Measurements from ENCODE around the gene ANKRD10.

The ANKRD10 gene

DNA sequence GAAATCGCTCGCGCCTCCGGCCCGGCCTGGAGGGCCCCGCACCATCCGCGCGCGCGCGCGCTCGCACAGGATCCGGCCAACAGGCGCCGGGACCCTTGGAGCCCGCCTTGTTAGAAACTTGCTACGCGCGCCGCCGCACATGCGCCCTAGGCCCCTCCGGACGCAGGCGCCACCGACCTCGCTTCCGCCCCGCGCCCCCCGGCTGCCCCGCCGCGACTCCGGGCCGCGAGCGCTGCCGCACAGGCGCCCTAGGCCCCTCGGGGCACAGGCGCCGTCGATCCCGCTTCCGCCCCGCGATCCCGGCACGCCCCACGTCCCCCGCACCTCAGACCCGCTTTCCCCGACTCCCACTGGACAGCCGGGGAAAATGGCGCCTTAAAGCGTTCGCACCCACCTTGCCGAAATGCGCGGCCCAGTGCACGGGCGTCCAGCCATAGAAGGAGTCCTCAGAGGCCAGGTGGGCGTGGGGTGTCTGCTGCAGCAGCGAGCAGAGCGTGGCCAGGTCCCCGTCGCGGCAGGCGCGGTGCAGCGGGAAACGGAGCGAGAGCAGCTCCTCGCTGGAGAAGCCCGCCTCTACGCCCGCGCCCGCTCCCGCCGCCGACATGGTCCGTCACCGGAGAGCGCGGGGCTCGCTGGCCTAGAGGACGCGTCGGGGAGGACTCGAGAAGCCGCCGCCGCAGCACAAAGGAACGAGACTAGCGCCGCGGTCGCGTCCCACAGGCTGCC is 375 bp downstream of the ANKRD10 start (continued):
- 0 out of 2 replicates have a peak, but pooled peaks have one; percentile 16 for TF ChIP-seq ZBTB7A (tag by site-specific recombination; IDR thresholded peaks at IDR 0.05; ENCODE audit: low read depth)
- TF ChIP-seq ZSCAN18 (tag by site-specific recombination; IDR thresholded peaks at IDR 0.05), result no peak
- no peak for TF ChIP-seq ZNF202 (tag by site-specific recombination; IDR thresholded peaks at IDR 0.05; ENCODE audit: borderline replicate concordance)
- TF ChIP-seq ZNF791 (tag by site-specific recombination; IDR thresholded peaks at IDR 0.05), result no peak
- TF ChIP-seq ZNF555 (tag by site-specific recombination; conservative IDR thresholded peaks at IDR 0.05), result no peak
- TF ChIP-seq ZNF350 (tag by site-specific recombination; IDR thresholded peaks at IDR 0.05), result no peak
- no peak for TF ChIP-seq ZNF423 (tag by site-specific recombination; IDR thresholded peaks at IDR 0.05)
- no peak for TF ChIP-seq YY2 (tag by site-specific recombination; IDR thresholded peaks at IDR 0.05)
- no peak for TF ChIP-seq GFI1B (tag by site-specific recombination; IDR thresholded peaks at IDR 0.05)
- TF ChIP-seq, protein P1, sequence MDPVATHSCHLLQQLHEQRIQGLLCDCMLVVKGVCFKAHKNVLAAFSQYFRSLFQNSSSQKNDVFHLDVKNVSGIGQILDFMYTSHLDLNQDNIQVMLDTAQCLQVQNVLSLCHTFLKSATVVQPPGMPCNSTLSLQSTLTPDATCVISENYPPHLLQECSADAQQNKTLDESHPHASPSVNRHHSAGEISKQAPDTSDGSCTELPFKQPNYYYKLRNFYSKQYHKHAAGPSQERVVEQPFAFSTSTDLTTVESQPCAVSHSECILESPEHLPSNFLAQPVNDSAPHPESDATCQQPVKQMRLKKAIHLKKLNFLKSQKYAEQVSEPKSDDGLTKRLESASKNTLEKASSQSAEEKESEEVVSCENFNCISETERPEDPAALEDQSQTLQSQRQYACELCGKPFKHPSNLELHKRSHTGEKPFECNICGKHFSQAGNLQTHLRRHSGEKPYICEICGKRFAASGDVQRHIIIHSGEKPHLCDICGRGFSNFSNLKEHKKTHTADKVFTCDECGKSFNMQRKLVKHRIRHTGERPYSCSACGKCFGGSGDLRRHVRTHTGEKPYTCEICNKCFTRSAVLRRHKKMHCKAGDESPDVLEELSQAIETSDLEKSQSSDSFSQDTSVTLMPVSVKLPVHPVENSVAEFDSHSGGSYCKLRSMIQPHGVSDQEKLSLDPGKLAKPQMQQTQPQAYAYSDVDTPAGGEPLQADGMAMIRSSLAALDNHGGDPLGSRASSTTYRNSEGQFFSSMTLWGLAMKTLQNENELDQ (tag by site-specific recombination; IDR thresholded peaks at IDR 0.05; ENCODE audit: low read depth), result no peak
- no peak for TF ChIP-seq ZNF155 (tag by site-specific recombination; IDR thresholded peaks at IDR 0.05)
- TF ChIP-seq ZNF274 (IDR thresholded peaks at IDR 0.05; ENCODE audit: low read length), result no peak
- no peak for TF ChIP-seq ZNF274 (tag by site-specific recombination; IDR thresholded peaks at IDR 0.05; ENCODE audit: borderline replicate concordance)
- TF ChIP-seq, protein P2, sequence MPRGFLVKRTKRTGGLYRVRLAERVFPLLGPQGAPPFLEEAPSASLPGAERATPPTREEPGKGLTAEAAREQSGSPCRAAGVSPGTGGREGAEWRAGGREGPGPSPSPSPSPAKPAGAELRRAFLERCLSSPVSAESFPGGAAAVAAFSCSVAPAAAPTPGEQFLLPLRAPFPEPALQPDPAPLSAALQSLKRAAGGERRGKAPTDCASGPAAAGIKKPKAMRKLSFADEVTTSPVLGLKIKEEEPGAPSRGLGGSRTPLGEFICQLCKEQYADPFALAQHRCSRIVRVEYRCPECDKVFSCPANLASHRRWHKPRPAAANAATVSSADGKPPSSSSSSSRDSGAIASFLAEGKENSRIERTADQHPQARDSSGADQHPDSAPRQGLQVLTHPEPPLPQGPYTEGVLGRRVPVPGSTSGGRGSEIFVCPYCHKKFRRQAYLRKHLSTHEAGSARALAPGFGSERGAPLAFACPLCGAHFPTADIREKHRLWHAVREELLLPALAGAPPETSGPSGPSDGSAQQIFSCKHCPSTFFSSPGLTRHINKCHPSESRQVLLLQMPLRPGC (tag by site-specific recombination; IDR thresholded peaks at IDR 0.05), result peak; percentile 41; the same call in 1 of the 2 replicates
- TF ChIP-seq, protein P3, sequence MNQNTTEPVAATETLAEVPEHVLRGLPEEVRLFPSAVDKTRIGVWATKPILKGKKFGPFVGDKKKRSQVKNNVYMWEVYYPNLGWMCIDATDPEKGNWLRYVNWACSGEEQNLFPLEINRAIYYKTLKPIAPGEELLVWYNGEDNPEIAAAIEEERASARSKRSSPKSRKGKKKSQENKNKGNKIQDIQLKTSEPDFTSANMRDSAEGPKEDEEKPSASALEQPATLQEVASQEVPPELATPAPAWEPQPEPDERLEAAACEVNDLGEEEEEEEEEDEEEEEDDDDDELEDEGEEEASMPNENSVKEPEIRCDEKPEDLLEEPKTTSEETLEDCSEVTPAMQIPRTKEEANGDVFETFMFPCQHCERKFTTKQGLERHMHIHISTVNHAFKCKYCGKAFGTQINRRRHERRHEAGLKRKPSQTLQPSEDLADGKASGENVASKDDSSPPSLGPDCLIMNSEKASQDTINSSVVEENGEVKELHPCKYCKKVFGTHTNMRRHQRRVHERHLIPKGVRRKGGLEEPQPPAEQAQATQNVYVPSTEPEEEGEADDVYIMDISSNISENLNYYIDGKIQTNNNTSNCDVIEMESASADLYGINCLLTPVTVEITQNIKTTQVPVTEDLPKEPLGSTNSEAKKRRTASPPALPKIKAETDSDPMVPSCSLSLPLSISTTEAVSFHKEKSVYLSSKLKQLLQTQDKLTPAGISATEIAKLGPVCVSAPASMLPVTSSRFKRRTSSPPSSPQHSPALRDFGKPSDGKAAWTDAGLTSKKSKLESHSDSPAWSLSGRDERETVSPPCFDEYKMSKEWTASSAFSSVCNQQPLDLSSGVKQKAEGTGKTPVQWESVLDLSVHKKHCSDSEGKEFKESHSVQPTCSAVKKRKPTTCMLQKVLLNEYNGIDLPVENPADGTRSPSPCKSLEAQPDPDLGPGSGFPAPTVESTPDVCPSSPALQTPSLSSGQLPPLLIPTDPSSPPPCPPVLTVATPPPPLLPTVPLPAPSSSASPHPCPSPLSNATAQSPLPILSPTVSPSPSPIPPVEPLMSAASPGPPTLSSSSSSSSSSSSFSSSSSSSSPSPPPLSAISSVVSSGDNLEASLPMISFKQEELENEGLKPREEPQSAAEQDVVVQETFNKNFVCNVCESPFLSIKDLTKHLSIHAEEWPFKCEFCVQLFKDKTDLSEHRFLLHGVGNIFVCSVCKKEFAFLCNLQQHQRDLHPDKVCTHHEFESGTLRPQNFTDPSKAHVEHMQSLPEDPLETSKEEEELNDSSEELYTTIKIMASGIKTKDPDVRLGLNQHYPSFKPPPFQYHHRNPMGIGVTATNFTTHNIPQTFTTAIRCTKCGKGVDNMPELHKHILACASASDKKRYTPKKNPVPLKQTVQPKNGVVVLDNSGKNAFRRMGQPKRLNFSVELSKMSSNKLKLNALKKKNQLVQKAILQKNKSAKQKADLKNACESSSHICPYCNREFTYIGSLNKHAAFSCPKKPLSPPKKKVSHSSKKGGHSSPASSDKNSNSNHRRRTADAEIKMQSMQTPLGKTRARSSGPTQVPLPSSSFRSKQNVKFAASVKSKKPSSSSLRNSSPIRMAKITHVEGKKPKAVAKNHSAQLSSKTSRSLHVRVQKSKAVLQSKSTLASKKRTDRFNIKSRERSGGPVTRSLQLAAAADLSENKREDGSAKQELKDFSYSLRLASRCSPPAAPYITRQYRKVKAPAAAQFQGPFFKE (tag by site-specific recombination; IDR thresholded peaks at IDR 0.05; ENCODE audit: borderline replicate concordance), result no peak
- TF ChIP-seq ZBTB11 (tag by site-specific recombination; conservative IDR thresholded peaks at IDR 0.05; ENCODE audit: low read depth), result peak; percentile 36; the same call in 1 of the 2 replicates
- 0 out of 2 replicates have a peak, but pooled peaks have one; percentile 21 for TF ChIP-seq MYNN (tag by site-specific recombination; IDR thresholded peaks at IDR 0.05; ENCODE audit: borderline replicate concordance)
- no peak for TF ChIP-seq ZNF596 (tag by site-specific recombination; IDR thresholded peaks at IDR 0.05)
- no peak for TF ChIP-seq OSR2 (tag by site-specific recombination; IDR thresholded peaks at IDR 0.05)
- TF ChIP-seq ZBTB26 (tag by site-specific recombination; optimal IDR thresholded peaks at IDR 0.05), result peak; percentile 99
- peak; percentile 71; the same call in 1 of the 2 replicates for TF ChIP-seq ZNF324 (tag by site-specific recombination; IDR thresholded peaks at IDR 0.05)
- no peak for TF ChIP-seq ZIC2 (tag by site-specific recombination; IDR thresholded peaks at IDR 0.05)
- no peak for TF ChIP-seq GLIS1 (tag by site-specific recombination; IDR thresholded peaks at IDR 0.05)

Measured in HEK293 (cell line).